A549 (cell line): ENCODE data around the gene IL1RAP. TPM values are rescaled to one million over a fixed set of nuclear protein-coding genes. Genes with fewer than 3 reads are reported as not detected.

Experiments
- ATAC-seq, 2 experiments: fragments of 200-7000 bp in 1 of 2; fragments of >200 bp in 1 of 2; cut with Nextera tagmentation in 1 of 2; cut with Tn5 transposase in 1 of 2; 3 replicates each; pipeline versions ENCODE4 v1.8.0 to v1.9.1; 2018 to 2020; ENCODE audit warnings: mild to moderate bottlenecking in 1 of 2, moderate library complexity in 1 of 2
- CTCF ChIA-PET: fragments of 300-600 bp; sonication (Branson Sonifier 250); formaldehyde crosslinking; extraction: SDS; loops from one replicate; lab custom pipeline; 2021; ENCODE audit warnings: antibody characterized with exemption, inconsistent platforms; lab: Yijun Ruan, JAX
- POLR2A ChIA-PET: fragments of 350-600 bp; formaldehyde crosslinking; extraction: SDS; loops from one replicate; lab custom pipeline; 2021; ENCODE audit warnings: antibody characterized with exemption, inconsistent platforms; lab: Yijun Ruan, JAX
- DNase-seq, 2 experiments: peaks; one replicate each; pipeline versions ENCODE4 v3.0.0 to v3.0.0-alpha.2; 2011 to 2016; ENCODE audit warnings: low read depth in 1 of 2, low spot score in 1 of 2
- FAIRE-seq: peaks from 2 replicates; lab custom pipeline; 2011; peaks lifted over from hg19 to GRCh38; lab: Jason Lieb, UNC
- H3K27ac ChIP-seq, 2 experiments: fragments of >200 bp; sonication (Bioruptor Twin); formaldehyde crosslinking; 3 replicates each; pipeline ENCODE4 v1.5.1; 2016 to 2017
- H3K4me1 ChIP-seq: fragments of >200 bp; sonication (Bioruptor Twin); formaldehyde crosslinking; 3 replicates; pipeline ENCODE4 v1.6.1; 2016
- H3K4me2 ChIP-seq: fragments of >200 bp; sonication (Bioruptor Twin); formaldehyde crosslinking; 3 replicates; pipeline ENCODE4 v1.6.1; 2016
- H3K4me3 ChIP-seq: fragments of >200 bp; sonication (Bioruptor Twin); formaldehyde crosslinking; 3 replicates; pipeline ENCODE4 v1.5.1; 2016
- H3K9me3 ChIP-seq: fragments of >200 bp; sonication (Bioruptor Twin); formaldehyde crosslinking; 3 replicates; pipeline ENCODE4 v1.6.1; 2016
- CBX2 ChIP-seq: fragments of 200-600 bp; sonication (generic); IDR thresholded peaks from 2 replicates; pipeline ENCODE4 v1.6.1; 2016; ENCODE audit warnings: low read depth, mild to moderate bottlenecking, borderline replicate concordance
- CEBPB ChIP-seq, 2 experiments: fragments of >200 bp in 1 of 2; sonication (Bioruptor Twin) in 1 of 2; formaldehyde crosslinking in 1 of 2; IDR thresholded peaks; 2 replicates each; pipeline ENCODE4 v1.6.1; 2012 to 2016
- CHD4 ChIP-seq: fragments of 200-600 bp; sonication (generic); IDR thresholded peaks from 2 replicates; pipeline ENCODE4 v1.6.1; 2016; ENCODE audit warnings: antibody characterized with exemption, mild to moderate bottlenecking, borderline replicate concordance
- EHMT2 ChIP-seq: fragments of 200-600 bp; sonication (generic); IDR thresholded peaks from 2 replicates; pipeline ENCODE4 v1.6.1; 2016; ENCODE audit warnings: antibody characterized with exemption, low read depth, mild to moderate bottlenecking, moderate library complexity
- ESRRA ChIP-seq: fragments of 150-350 bp; IDR thresholded peaks from 2 replicates; pipeline ENCODE4 v1.6.1; 2014; ENCODE audit warnings: mild to moderate bottlenecking, low read length, borderline replicate concordance
- FOSB ChIP-seq: fragments of 250-450 bp; sonication (Bioruptor Pico); IDR thresholded peaks from 2 replicates; pipeline ENCODE4 v1.5.0; 2020; ENCODE audit warnings: mild to moderate bottlenecking, moderate library complexity
- HOXA7 ChIP-seq: fragments of 250-450 bp; sonication (Bioruptor Pico); IDR thresholded peaks from 2 replicates; pipeline ENCODE4 v1.5.0; 2020; ENCODE audit warnings: mild to moderate bottlenecking, moderate library complexity
- HOXB5 ChIP-seq: fragments of 250-450 bp; sonication (Bioruptor Pico); IDR thresholded peaks from 2 replicates; pipeline ENCODE4 v1.5.0; 2020; ENCODE audit warnings: mild to moderate bottlenecking, moderate library complexity
- JUN ChIP-seq, 2 experiments: fragments of >200 bp; sonication (Bioruptor Twin); formaldehyde crosslinking; IDR thresholded peaks; 2 replicates in 1 of 2; 3 replicates in 1 of 2; pipeline ENCODE4 v1.6.1; 2016 to 2017
- JUNB ChIP-seq: fragments of >200 bp; sonication (Bioruptor Twin); formaldehyde crosslinking; IDR thresholded peaks from 2 replicates; pipeline ENCODE4 v1.6.1; 2016
- KDM1A ChIP-seq: fragments of 200-600 bp; sonication (generic); IDR thresholded peaks from 2 replicates; pipeline ENCODE4 v1.6.1; 2016; ENCODE audit warnings: low read depth, mild to moderate bottlenecking
- MYC ChIP-seq: IDR thresholded peaks from 2 replicates; pipeline ENCODE4 v1.6.1; 2012; ENCODE audit warnings: mild to moderate bottlenecking, inconsistent platforms, low read length, improper control_type of control experiment, borderline replicate concordance
- NR3C1 ChIP-seq: fragments of >200 bp; sonication (Bioruptor Twin); formaldehyde crosslinking; IDR thresholded peaks from 3 replicates; pipeline ENCODE4 v1.6.1; 2017
- PHF8 ChIP-seq: fragments of 200-600 bp; sonication (generic); IDR thresholded peaks from 2 replicates; pipeline ENCODE4 v1.6.1; 2016; ENCODE audit warnings: low read depth, mild to moderate bottlenecking, antibody characterized with exemption, moderate library complexity, borderline replicate concordance
- POLR2AphosphoS2 ChIP-seq: conservative IDR thresholded peaks from 2 replicates; pipeline ENCODE4 v1.6.1; 2012; ENCODE audit warnings: low read length, improper control_type of control experiment, inconsistent platforms
- RARB ChIP-seq: fragments of 250-450 bp; sonication (Bioruptor Pico); IDR thresholded peaks from 2 replicates; pipeline ENCODE4 v1.8.0; 2021; ENCODE audit warnings: mild to moderate bottlenecking, moderate library complexity
- RFX5 ChIP-seq: fragments of 450-650 bp; IDR thresholded peaks from 2 replicates; pipeline ENCODE4 v1.7.1; 2014; ENCODE audit warnings: antibody characterized with exemption, mild to moderate bottlenecking, moderate library complexity
- RNF2 ChIP-seq: fragments of 200-600 bp; sonication (generic); IDR thresholded peaks from 2 replicates; pipeline ENCODE4 v1.6.1; 2016; ENCODE audit warnings: low read depth, mild to moderate bottlenecking, antibody characterized with exemption, moderate library complexity, borderline replicate concordance
- SMC3 ChIP-seq: fragments of >200 bp; sonication (Bioruptor Twin); formaldehyde crosslinking; IDR thresholded peaks from 3 replicates; pipeline ENCODE4 v1.6.1; 2018; ENCODE audit warnings: inconsistent platforms
- ZC3H11A ChIP-seq: fragments of 450-650 bp; IDR thresholded peaks from 2 replicates; pipeline ENCODE4 v1.6.1; 2014; ENCODE audit warnings: antibody characterized with exemption, mild to moderate bottlenecking
- ZFP36 ChIP-seq: fragments of 450-650 bp; IDR thresholded peaks from 2 replicates; pipeline ENCODE4 v1.6.1; 2014; ENCODE audit warnings: borderline replicate concordance; ENCODE audit not compliant: partially characterized antibody
- polyA plus RNA-seq, 4 experiments: library from polyadenylated mRNA; depleted of rRNA in 3 of 4; stranded (reverse); fragments of >200 nt; fragmentation: RNase III in 1 of 4; extraction: RNeasy Plus Mini Kit Qiagen cat#74134 plus additional on column Dnase treatment in 1 of 4; gene quantifications; 2 replicates in 3 of 4; 3 replicates in 1 of 4; pipeline ENCODE4 v1.2.3, GENCODE V29; 2011 to 2017
- TF ChIP-seq, protein P1 (sequence below): fragments of 250-450 bp; sonication (Bioruptor Pico); IDR thresholded peaks from 2 replicates; pipeline ENCODE4 v1.5.0; 2020; ENCODE audit warnings: low read depth, mild to moderate bottlenecking, moderate library complexity
- TF ChIP-seq, protein P2 (sequence below): IDR thresholded peaks from 2 replicates; pipeline ENCODE4 v1.6.1; 2012
- TF ChIP-seq, protein P3 (sequence below): fragments of >200 bp; sonication (Bioruptor Twin); formaldehyde crosslinking; IDR thresholded peaks from 3 replicates; pipeline ENCODE4 v1.5.1; 2016
- TF ChIP-seq, protein P4 (sequence below): fragments of >200 bp; sonication (Bioruptor Twin); formaldehyde crosslinking; IDR thresholded peaks from 3 replicates; pipeline ENCODE4 v1.6.1; 2016
- TF ChIP-seq, protein P5 (sequence below): IDR thresholded peaks from 2 replicates; pipeline ENCODE4 v1.6.1; 2012; ENCODE audit warnings: low read depth, borderline replicate concordance
- TF ChIP-seq, protein P6 (sequence below): fragments of 200-600 bp; sonication (generic); IDR thresholded peaks from 2 replicates; pipeline ENCODE4 v1.6.1; 2016; ENCODE audit warnings: antibody characterized with exemption, mild to moderate bottlenecking, moderate library complexity

Gene IL1RAP
- polyA plus RNA-seq, 2 of the 4 experiments (the other 2 are of a cell fraction), result 3.9 to 18.5 TPM

DNA sequence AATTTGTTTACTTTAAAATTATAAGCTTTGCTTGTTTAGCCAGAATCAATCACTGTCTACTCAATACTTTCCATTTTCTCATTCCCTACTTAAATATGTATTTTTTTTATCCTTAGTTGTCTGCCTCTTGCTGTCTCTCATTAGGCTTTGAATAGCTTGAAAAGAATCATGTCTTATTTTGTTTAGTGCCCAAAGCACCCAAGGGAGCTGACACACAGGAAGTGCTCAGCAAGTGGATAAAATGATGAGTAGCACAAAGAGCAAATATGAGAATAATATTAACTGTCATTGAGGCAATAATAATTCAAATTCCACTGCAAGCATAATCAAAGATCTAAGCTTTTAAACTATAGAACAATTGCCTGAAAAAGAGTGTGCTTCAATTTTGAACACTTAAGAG lies 19.0 kb upstream of the IL1RAP start:
- Histone ChIP-seq H3K4me3 (no peak overlapping the region), H3K4me2 (no peak overlapping the region), H3K4me1 (no peaks in the 10 kb centered on the region), H3K27ac (no peak overlapping the region), H3K9me3 (no peaks in the 10 kb centered on the region)
- FAIRE-seq (no peak), DNase-seq (no peak), ATAC-seq (no peak)
- ChIA-PET POLR2A (no interaction called here), CTCF (interaction anchor here (1.5 kb wide), 1 partner anchor 19 kb away, joined by 4 read pairs; the partner anchor contains the start of gene IL1RAP)
- TF ChIP-seq POLR2AphosphoS2 (no peak), NR3C1 (no peak), JUN (IDR thresholded peaks at IDR 0.05) (no peak), KDM1A (no peak), PHF8 (no peak), ESRRA (no peak), CHD4 (no peak), FOSB (no peak), ZC3H11A (no peak), CBX2 (no peak), EHMT2 (no peak), ZFP36 (no peak)
- TF ChIP-seq, protein P1, sequence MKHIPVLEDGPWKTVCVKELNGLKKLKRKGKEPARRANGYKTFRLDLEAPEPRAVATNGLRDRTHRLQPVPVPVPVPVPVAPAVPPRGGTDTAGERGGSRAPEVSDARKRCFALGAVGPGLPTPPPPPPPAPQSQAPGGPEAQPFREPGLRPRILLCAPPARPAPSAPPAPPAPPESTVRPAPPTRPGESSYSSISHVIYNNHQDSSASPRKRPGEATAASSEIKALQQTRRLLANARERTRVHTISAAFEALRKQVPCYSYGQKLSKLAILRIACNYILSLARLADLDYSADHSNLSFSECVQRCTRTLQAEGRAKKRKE, result no peak
- TF ChIP-seq, protein P2, sequence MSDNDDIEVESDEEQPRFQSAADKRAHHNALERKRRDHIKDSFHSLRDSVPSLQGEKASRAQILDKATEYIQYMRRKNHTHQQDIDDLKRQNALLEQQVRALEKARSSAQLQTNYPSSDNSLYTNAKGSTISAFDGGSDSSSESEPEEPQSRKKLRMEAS, result no peak
- TF ChIP-seq, protein P3, sequence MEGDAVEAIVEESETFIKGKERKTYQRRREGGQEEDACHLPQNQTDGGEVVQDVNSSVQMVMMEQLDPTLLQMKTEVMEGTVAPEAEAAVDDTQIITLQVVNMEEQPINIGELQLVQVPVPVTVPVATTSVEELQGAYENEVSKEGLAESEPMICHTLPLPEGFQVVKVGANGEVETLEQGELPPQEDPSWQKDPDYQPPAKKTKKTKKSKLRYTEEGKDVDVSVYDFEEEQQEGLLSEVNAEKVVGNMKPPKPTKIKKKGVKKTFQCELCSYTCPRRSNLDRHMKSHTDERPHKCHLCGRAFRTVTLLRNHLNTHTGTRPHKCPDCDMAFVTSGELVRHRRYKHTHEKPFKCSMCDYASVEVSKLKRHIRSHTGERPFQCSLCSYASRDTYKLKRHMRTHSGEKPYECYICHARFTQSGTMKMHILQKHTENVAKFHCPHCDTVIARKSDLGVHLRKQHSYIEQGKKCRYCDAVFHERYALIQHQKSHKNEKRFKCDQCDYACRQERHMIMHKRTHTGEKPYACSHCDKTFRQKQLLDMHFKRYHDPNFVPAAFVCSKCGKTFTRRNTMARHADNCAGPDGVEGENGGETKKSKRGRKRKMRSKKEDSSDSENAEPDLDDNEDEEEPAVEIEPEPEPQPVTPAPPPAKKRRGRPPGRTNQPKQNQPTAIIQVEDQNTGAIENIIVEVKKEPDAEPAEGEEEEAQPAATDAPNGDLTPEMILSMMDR, result no peak
- TF ChIP-seq, protein P4, sequence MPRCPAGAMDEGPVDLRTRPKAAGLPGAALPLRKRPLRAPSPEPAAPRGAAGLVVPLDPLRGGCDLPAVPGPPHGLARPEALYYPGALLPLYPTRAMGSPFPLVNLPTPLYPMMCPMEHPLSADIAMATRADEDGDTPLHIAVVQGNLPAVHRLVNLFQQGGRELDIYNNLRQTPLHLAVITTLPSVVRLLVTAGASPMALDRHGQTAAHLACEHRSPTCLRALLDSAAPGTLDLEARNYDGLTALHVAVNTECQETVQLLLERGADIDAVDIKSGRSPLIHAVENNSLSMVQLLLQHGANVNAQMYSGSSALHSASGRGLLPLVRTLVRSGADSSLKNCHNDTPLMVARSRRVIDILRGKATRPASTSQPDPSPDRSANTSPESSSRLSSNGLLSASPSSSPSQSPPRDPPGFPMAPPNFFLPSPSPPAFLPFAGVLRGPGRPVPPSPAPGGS, result no peak

DNA sequence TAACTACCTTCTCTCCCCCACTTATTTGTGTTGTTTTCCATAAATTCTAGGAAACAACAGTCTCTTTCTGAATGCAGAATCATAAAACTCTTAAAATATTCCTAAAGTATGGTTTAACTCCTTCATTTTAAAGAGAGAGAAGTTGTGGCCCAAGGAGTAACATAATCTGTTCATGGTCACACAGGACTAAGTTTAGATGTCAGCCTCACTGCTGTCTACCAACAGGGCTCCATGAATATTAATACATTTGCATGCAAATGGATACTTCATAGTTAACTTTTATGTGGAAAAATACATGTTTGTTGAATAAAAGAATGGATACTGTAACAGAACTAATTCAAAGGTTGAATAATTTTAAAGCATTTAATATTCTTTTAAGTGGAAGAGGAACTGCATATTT lies 18.5 kb upstream of the IL1RAP start:
- ChIA-PET CTCF (interaction anchor here (0.7 kb wide), 1 partner anchor 12 kb away, joined by 3 read pairs; no protein-coding TSS in a partner anchor), POLR2A (no interaction called here)
- H3K4me1 ChIP-seq, result no peaks in the 10 kb centered on the region
- ATAC-seq, result no peak
- no peaks in the 10 kb centered on the region for H3K9me3 ChIP-seq
- H3K4me2 ChIP-seq, result no peak overlapping the region
- FAIRE-seq, result no peak
- H3K27ac ChIP-seq, result no peak overlapping the region
- H3K4me3 ChIP-seq, result no peak overlapping the region
- no peak for DNase-seq
- TF ChIP-seq SMC3, result no peak
- TF ChIP-seq, protein P5, sequence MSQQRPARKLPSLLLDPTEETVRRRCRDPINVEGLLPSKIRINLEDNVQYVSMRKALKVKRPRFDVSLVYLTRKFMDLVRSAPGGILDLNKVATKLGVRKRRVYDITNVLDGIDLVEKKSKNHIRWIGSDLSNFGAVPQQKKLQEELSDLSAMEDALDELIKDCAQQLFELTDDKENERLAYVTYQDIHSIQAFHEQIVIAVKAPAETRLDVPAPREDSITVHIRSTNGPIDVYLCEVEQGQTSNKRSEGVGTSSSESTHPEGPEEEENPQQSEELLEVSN, result no peak
- no peak for TF ChIP-seq HOXB5 (CRISPR knock-in tag)
- TF ChIP-seq RARB (CRISPR knock-in tag), result no peak
- no peak for TF ChIP-seq JUNB
- no peak for TF ChIP-seq RNF2
- TF ChIP-seq CEBPB (IDR thresholded peaks at IDR 0.05), result no peak
- TF ChIP-seq RFX5, result no peak
- TF ChIP-seq HOXA7 (CRISPR knock-in tag), result no peak
- TF ChIP-seq, protein P6, sequence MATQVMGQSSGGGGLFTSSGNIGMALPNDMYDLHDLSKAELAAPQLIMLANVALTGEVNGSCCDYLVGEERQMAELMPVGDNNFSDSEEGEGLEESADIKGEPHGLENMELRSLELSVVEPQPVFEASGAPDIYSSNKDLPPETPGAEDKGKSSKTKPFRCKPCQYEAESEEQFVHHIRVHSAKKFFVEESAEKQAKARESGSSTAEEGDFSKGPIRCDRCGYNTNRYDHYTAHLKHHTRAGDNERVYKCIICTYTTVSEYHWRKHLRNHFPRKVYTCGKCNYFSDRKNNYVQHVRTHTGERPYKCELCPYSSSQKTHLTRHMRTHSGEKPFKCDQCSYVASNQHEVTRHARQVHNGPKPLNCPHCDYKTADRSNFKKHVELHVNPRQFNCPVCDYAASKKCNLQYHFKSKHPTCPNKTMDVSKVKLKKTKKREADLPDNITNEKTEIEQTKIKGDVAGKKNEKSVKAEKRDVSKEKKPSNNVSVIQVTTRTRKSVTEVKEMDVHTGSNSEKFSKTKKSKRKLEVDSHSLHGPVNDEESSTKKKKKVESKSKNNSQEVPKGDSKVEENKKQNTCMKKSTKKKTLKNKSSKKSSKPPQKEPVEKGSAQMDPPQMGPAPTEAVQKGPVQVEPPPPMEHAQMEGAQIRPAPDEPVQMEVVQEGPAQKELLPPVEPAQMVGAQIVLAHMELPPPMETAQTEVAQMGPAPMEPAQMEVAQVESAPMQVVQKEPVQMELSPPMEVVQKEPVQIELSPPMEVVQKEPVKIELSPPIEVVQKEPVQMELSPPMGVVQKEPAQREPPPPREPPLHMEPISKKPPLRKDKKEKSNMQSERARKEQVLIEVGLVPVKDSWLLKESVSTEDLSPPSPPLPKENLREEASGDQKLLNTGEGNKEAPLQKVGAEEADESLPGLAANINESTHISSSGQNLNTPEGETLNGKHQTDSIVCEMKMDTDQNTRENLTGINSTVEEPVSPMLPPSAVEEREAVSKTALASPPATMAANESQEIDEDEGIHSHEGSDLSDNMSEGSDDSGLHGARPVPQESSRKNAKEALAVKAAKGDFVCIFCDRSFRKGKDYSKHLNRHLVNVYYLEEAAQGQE, result no peak
- no peak for TF ChIP-seq MYC
- TF ChIP-seq EHMT2, result no peak
- TF ChIP-seq, protein P1, result no peak
- TF ChIP-seq, protein P3, result no peak
